Tongue (tissue), 2 donors: ENCODE results near the gene PEX14. TPM values are rescaled to one million over a fixed set of nuclear protein-coding genes. Genes with fewer than 3 reads are reported as not detected.

ENCODE experiments used
- DNase-seq: peaks from one replicate; pipeline ENCODE4 v3.0.0-alpha.2; 2015
- total RNA-seq: library from RNA; depleted of rRNA; stranded (reverse); fragments of >200 nt; gene quantifications from one replicate; pipeline ENCODE4 v1.2.3, GENCODE V29; 2014

PEX14 gene
- total RNA-seq, 1 donor from 2014 or later: 18.0 TPM

GRCh38 chr1:10546896-10547295 lies 72.1 kb downstream of the PEX14 start:
- no peak for DNase-seq

GRCh38 chr1:10549904-10550664 lies 75.3 kb downstream of the PEX14 start:
- DNase-seq: no peak

- no peak for DNase-seq
Observed at GRCh38 chr1:10553118-10553517, 78.4 kb downstream of the PEX14 start.

GRCh38 chr1:10555635-10556429 lies 81.1 kb downstream of the PEX14 start:
- DNase-seq: peak; percentile 40

- DNase-seq: no peak
Observed at GRCh38 chr1:10556430-10557005, 81.8 kb downstream of the PEX14 start.

- DNase-seq: no peak
Observed at GRCh38 chr1:10557714-10558113, 83.0 kb downstream of the PEX14 start.

GRCh38 chr1:10559386-10559785 lies 84.6 kb downstream of the PEX14 start:
- DNase-seq: no peak

- no peak for DNase-seq
Observed at GRCh38 chr1:10561497-10561896, 86.7 kb downstream of the PEX14 start.

- no peak for DNase-seq
Observed at GRCh38 chr1:10561955-10562354, 87.2 kb downstream of the PEX14 start.

GRCh38 chr1:10564063-10564462 lies 89.3 kb downstream of the PEX14 start:
- no peak for DNase-seq

GRCh38 chr1:10569531-10569930 lies 94.8 kb downstream of the PEX14 start:
- DNase-seq: no peak

GRCh38 chr1:10575616-10576015 lies 100.9 kb downstream of the PEX14 start:
- DNase-seq: no peak

GRCh38 chr1:10578070-10578469 lies 103.3 kb downstream of the PEX14 start:
- DNase-seq: no peak

GRCh38 chr1:10583641-10584040 lies 108.9 kb downstream of the PEX14 start:
- no peak for DNase-seq

- DNase-seq: no peak
Observed at GRCh38 chr1:10585242-10585641, 110.5 kb downstream of the PEX14 start.

GRCh38 chr1:10586125-10586524 lies 111.4 kb downstream of the PEX14 start:
- no peak for DNase-seq

- DNase-seq: no peak
Observed at GRCh38 chr1:10588640-10589039, 113.9 kb downstream of the PEX14 start.

- no peak for DNase-seq
Observed at GRCh38 chr1:10589074-10589473, 114.3 kb downstream of the PEX14 start.

- no peak for DNase-seq
Observed at GRCh38 chr1:10591010-10591409, 116.3 kb downstream of the PEX14 start.

- DNase-seq: no peak
Observed at GRCh38 chr1:10592373-10592772, 117.6 kb downstream of the PEX14 start.

- DNase-seq: no peak
Observed at GRCh38 chr1:10593750-10594149, 119.0 kb downstream of the PEX14 start.

- DNase-seq: no peak
Observed at GRCh38 chr1:10594595-10595223, 120.0 kb downstream of the PEX14 start.

- DNase-seq: no peak
Observed at GRCh38 chr1:10596780-10597179, 122.0 kb downstream of the PEX14 start.
